GM21381 (cell line): ENCODE data around the gene TUBGCP6.
"Not testable (repeated sequence)": the region's sequence is repeated elsewhere in the genome, so short reads cannot be mapped to it uniquely, and the experiment has no call there.

Experiments used
- ATAC-seq: cut with Tn5 transposase; IDR thresholded peaks from one replicate; pipeline ENCODE4 v1.9.1; 2021; ENCODE audit warnings: mild to moderate bottlenecking, moderate library complexity; ENCODE audit not compliant: unreplicated experiment

The TUBGCP6 gene

GRCh38 chr22:50170453-50171318 is 74.1 kb downstream of the TUBGCP6 start, which contains the start of gene PANX2:
Gene PANX2 (plus strand): TSS chr22:50170731. CDS start chr22:50170731, 0 bp downstream.
- ATAC-seq: no peak

- no peak for ATAC-seq
Measured at GRCh38 chr22:50169774-50170341, 75.0 kb downstream of the TUBGCP6 start.

GRCh38 chr22:50169181-50169759 is 75.6 kb downstream of the TUBGCP6 start:
- no peak for ATAC-seq

- not testable (repeated sequence) for ATAC-seq
Measured at GRCh38 chr22:50168490-50169180, 76.2 kb downstream of the TUBGCP6 start.

GRCh38 chr22:50167689-50168489 is 76.9 kb downstream of the TUBGCP6 start:
- no peak for ATAC-seq
